ENCODE results near the gene SSH2. TPM values are rescaled to one million over a fixed set of nuclear protein-coding genes. Genes with fewer than 3 reads are reported as not detected.
A peak's percentile ranks its signal among the peaks of the same experiment; 100 is the strongest.

The SSH2 gene
- total RNA-seq, 2 experiments from 2014 or later = 37.5 to 43.5 TPM

- Mint-ChIP-seq H3K4me1 (ENCODE audit: low read depth) (peaks cover 19% of the 10 kb centered on the region), H3K27me3 (no peaks in the 10 kb centered on the region), H3K4me3 (no peak overlapping the region), H3K9me3 (no peaks in the 10 kb centered on the region), H3K27ac (peak overlapping the region; percentile 33), H3K36me3 (ENCODE audit: low read depth) (peaks cover 27% of the 10 kb centered on the region)
- intact Hi-C loops (cut with micrococcal nuclease) = no loop called here
- ChIA-PET CTCF (interaction anchor here (1.2 kb wide), 1 partner anchor 9 kb away, joined by 6 read pairs; no protein-coding TSS in a partner anchor), POLR2A (interaction anchor here (0.9 to 1.0 kb wide), 2 partner anchors 30 to 133 kb away, joined by 3 read pairs; no protein-coding TSS in a partner anchor)
- ATAC-seq = no peak
- TF ChIP-seq CTCF (IDR thresholded peaks at IDR 0.05) = no peak
- DNase-seq = no peak
These were observed 282.0 kb downstream of the SSH2 start for GRCh38 chr17:29648005-29648404.

GRCh38 chr17:29645515-29646051, 284.4 kb downstream of the SSH2 start:
- ATAC-seq (peak; percentile 62), DNase-seq (peak; percentile 46)
- no peak overlapping the region for H3K4me3 Mint-ChIP-seq
- CTCF ChIA-PET = interaction anchor here (0.8 to 9.0 kb wide), 3 partner anchors 61 to 162 kb away, joined by 3 to 155 read pairs (median 3); no protein-coding TSS in a partner anchor
- H3K36me3 Mint-ChIP-seq (ENCODE audit: low read depth) = peaks cover 28% of the 10 kb centered on the region
- no peaks in the 10 kb centered on the region for H3K9me3 Mint-ChIP-seq
- no peaks in the 10 kb centered on the region for H3K27me3 Mint-ChIP-seq
- peak overlapping the region; percentile 31 for H3K27ac Mint-ChIP-seq
- POLR2A ChIA-PET = interaction anchor here (0.6 kb wide), 1 partner anchor 527 kb away, joined by 3 read pairs; no protein-coding TSS in a partner anchor
- intact Hi-C loops (cut with micrococcal nuclease) = no loop called here
- no peak for TF ChIP-seq CTCF (IDR thresholded peaks at IDR 0.05)
- peaks cover 27% of the 10 kb centered on the region for H3K4me1 Mint-ChIP-seq (ENCODE audit: low read depth)

GRCh38 chr17:29643817-29644160, 286.2 kb downstream of the SSH2 start:
- Mint-ChIP-seq H3K27me3 (no peaks in the 10 kb centered on the region), H3K4me1 (ENCODE audit: low read depth) (peaks cover 42% of the 10 kb centered on the region), H3K27ac (peak overlapping the region; percentile 67), H3K36me3 (ENCODE audit: low read depth) (peaks cover 34% of the 10 kb centered on the region), H3K4me3 (no peak overlapping the region), H3K9me3 (no peaks in the 10 kb centered on the region)
- intact Hi-C loops (cut with micrococcal nuclease) = loop anchor here (5.0 kb wide), 1 partner anchor 119 kb away; no protein-coding TSS in a partner anchor
- no peak for ATAC-seq
- CTCF ChIA-PET = interaction anchor here (0.9 to 9.0 kb wide), 5 partner anchors 9 to 288 kb away, joined by 3 to 155 read pairs (median 4); no protein-coding TSS in a partner anchor
- DNase-seq = no peak
- POLR2A ChIA-PET = interaction anchor here (0.8 to 2.5 kb wide), 2 partner anchors 11 to 117 kb away, joined by 3 to 7 read pairs; no protein-coding TSS in a partner anchor
- TF ChIP-seq CTCF (IDR thresholded peaks at IDR 0.05) = no peak

GRCh38 chr17:29642171-29642611, 287.8 kb downstream of the SSH2 start:
- ATAC-seq (no peak), DNase-seq (no peak)
- CTCF ChIA-PET = interaction anchor here (0.6 to 9.0 kb wide), 7 partner anchors 9 to 290 kb away, joined by 3 to 155 read pairs (median 5); no protein-coding TSS in a partner anchor
- H3K4me1 Mint-ChIP-seq (ENCODE audit: low read depth) = peaks cover 42% of the 10 kb centered on the region
- H3K9me3 Mint-ChIP-seq = no peaks in the 10 kb centered on the region
- H3K4me3 Mint-ChIP-seq = no peak overlapping the region
- TF ChIP-seq CTCF (IDR thresholded peaks at IDR 0.05) = no peak
- no peaks in the 10 kb centered on the region for H3K27me3 Mint-ChIP-seq
- intact Hi-C loops (cut with micrococcal nuclease) = loop anchor here (5.0 kb wide), 1 partner anchor 120 kb away; no protein-coding TSS in a partner anchor
- H3K27ac Mint-ChIP-seq = peak overlapping the region; percentile 78
- H3K36me3 Mint-ChIP-seq (ENCODE audit: low read depth) = peaks cover 29% of the 10 kb centered on the region
- POLR2A ChIA-PET = interaction anchor here (0.6 to 1.1 kb wide), 3 partner anchors 17 to 100 kb away, joined by 3 read pairs; no protein-coding TSS in a partner anchor
